Esophagus squamous epithelium (tissue), 4 donors: ENCODE data around the gene SNX8.

ENCODE experiments used
- POLR2A ChIP-seq, 4 donors: fragments of 450-650 bp; IDR thresholded peaks; one replicate each; pipeline ENCODE4 v1.6.1; 2017; ENCODE audit warnings: antibody characterized with exemption in 4 of 4, mild to moderate bottlenecking in 4 of 4, moderate library complexity in 3 of 4
- TF ChIP-seq, protein P1 (sequence below), 6 experiments: fragments of 450-650 bp in 4 of 6; fragments of 200-600 bp in 2 of 6; sonication (generic) in 2 of 6; IDR thresholded peaks; one replicate each; pipeline ENCODE4 v1.5.1; 2016 to 2019; ENCODE audit warnings: antibody characterized with exemption in 6 of 6, mild to moderate bottlenecking in 4 of 6, moderate library complexity in 4 of 6

DNA sequence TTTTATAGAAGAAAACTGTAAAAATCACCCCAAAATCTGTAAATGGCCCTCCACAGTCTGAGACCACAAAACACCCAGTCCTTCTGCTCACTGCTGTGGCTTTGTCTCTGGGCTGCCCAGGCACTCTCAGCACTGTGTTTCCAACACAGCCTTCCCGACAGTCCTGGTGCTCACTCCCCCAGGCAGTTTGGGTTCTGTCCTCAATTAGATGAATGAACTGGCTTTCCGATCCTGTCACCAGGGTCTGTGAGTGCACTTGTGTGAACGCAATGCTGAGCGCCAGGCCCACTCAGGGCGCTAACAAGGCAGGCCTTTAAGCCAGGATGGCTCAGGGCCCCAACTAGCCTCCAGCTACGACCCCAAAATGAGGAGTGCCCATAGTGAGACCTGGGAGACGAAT lies 84.8 kb downstream of the SNX8 start:
- TF ChIP-seq, protein P1, sequence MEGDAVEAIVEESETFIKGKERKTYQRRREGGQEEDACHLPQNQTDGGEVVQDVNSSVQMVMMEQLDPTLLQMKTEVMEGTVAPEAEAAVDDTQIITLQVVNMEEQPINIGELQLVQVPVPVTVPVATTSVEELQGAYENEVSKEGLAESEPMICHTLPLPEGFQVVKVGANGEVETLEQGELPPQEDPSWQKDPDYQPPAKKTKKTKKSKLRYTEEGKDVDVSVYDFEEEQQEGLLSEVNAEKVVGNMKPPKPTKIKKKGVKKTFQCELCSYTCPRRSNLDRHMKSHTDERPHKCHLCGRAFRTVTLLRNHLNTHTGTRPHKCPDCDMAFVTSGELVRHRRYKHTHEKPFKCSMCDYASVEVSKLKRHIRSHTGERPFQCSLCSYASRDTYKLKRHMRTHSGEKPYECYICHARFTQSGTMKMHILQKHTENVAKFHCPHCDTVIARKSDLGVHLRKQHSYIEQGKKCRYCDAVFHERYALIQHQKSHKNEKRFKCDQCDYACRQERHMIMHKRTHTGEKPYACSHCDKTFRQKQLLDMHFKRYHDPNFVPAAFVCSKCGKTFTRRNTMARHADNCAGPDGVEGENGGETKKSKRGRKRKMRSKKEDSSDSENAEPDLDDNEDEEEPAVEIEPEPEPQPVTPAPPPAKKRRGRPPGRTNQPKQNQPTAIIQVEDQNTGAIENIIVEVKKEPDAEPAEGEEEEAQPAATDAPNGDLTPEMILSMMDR (IDR thresholded peaks at IDR 0.05) = no peak
- TF ChIP-seq POLR2A (IDR thresholded peaks at IDR 0.05) = no peak
